GM12873 (cell line): Measurements from ENCODE around the gene LHX2.

Experiments
- TF ChIP-seq, protein P1 (sequence below): IDR thresholded peaks from 2 replicates; pipeline ENCODE4 v1.5.1; 2012; ENCODE audit warnings: low read depth, mild to moderate bottlenecking, moderate library complexity, low read length, control low read depth; ENCODE audit not compliant: insufficient read depth; ENCODE audit errors: missing control alignments

The LHX2 gene

DNA sequence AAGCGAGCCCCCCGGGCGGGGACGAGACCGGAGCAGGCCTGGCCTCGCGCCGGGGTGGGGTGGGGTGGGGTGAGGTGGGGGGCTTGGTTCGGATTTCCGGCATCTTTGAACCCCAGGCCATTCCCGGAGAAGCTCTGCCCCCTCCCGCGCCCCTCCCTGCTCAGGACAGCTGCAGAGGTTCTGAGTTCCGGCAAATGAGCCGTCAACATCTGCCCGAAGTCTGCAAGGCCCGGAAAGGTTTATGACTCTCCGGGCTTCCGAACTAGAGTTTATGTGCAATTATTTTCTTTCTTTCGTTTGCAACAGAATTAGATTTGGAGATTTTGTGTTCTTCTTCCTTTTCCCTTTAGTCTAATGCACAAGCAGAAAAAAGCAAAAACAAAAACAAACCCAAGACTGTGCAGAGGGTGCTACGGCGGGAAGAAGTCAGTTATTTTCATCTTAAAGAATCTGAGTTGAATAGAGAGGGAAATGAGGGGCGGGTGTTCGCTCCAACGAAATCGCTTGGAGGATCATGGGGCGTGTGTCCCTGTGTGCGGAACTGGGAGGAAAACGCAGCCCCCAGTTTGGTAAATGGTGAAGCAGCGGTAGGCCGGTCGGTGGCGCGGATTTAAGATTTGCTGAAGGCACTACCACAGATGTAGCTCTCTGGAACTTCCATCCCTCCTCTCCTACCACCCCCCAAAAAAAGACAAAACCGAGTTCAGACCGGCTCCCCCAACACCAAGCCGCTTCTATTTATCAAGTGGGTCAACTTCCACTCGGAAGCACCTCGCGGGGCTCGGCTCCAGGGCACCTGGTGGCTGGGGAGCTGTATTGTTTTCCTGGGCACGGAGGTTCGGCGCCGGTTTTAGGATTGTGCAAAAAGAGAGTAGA is 4.8 kb downstream of the LHX2 start:
- TF ChIP-seq, protein P1, sequence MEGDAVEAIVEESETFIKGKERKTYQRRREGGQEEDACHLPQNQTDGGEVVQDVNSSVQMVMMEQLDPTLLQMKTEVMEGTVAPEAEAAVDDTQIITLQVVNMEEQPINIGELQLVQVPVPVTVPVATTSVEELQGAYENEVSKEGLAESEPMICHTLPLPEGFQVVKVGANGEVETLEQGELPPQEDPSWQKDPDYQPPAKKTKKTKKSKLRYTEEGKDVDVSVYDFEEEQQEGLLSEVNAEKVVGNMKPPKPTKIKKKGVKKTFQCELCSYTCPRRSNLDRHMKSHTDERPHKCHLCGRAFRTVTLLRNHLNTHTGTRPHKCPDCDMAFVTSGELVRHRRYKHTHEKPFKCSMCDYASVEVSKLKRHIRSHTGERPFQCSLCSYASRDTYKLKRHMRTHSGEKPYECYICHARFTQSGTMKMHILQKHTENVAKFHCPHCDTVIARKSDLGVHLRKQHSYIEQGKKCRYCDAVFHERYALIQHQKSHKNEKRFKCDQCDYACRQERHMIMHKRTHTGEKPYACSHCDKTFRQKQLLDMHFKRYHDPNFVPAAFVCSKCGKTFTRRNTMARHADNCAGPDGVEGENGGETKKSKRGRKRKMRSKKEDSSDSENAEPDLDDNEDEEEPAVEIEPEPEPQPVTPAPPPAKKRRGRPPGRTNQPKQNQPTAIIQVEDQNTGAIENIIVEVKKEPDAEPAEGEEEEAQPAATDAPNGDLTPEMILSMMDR: peak; percentile 7

DNA sequence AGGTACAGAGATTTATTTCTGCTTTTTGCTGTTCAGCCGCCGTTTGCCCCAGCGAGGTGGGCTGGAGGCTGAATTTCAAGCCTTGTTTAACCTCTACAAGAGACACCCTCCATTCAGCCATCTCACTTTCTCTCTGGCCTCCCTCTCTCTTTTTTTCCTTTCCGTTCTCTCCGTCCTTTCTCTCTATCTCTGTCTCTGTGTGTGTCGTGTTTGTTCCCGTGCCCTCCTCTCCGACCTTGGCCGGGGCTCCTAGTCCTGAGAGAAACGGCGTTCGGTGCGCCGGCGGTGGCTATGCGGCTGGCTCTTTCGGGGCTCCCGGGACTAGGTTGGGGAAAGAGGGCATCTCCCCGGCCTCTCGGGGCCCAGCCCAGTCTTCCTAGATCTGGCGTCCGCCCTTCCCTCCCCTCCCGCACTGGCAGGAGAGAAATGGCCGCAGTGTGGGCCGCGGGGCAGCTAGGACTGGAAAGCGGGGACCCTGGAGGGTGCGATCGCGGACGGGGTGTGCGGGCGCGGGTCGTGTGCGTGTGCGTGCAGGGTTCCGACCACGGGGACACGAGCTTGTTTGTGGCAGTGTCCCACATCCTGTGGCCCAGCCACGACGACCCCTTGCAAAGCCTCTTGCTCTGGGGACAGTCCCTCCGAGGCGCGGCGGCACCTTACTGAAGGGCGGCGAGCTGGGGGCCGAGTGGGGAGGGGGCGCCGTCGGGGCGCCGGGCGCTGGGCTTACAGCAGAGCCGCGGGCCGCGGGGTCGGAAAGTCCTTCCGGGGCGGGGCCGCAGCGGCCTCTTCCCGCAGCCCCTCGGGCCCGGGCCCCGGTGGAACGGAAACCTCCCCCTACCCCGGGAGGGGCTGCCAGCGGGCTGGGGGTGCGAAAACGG is 5.7 kb downstream of the LHX2 start:
- TF ChIP-seq, protein P1: no peak

DNA sequence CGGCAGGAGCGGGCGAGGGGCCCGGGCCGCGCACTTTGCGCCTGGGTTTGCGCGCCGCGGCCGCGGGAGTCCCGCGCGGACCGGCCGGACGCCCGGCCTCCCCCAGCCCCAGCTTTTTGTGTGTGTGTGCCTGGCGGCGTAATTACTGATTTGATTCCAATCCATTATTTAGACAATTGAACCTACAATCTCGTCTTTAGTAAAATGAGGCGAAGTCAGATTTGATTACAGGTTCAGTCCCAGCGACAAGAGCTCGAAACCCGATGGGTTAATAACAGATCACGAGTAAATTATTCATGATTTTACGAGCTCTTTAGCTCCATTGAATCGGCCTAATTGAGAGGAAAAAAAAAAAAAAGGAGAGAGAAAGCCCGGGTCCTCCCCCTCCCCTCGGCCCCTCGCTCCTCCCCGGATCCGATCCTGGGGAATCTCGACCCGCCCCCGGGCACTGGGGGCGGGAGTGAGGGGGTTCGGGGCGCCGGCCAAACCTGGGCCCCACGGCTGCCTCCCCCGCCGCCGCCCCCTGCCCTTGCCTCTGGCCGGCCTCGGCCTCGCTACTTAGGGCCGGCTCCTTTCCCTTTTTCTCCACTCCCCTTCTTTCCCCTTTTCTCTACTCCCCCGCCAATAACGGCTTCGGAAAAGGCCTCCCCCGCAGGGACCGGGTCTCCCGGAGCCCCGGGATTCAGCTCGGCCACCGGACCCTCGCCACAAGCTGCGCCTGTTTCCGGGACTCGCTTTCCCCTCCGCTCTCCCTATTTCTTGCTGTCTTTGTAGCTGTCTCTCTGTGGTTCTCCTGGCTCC is 6.6 kb downstream of the LHX2 start:
- TF ChIP-seq, protein P1: no peak

DNA sequence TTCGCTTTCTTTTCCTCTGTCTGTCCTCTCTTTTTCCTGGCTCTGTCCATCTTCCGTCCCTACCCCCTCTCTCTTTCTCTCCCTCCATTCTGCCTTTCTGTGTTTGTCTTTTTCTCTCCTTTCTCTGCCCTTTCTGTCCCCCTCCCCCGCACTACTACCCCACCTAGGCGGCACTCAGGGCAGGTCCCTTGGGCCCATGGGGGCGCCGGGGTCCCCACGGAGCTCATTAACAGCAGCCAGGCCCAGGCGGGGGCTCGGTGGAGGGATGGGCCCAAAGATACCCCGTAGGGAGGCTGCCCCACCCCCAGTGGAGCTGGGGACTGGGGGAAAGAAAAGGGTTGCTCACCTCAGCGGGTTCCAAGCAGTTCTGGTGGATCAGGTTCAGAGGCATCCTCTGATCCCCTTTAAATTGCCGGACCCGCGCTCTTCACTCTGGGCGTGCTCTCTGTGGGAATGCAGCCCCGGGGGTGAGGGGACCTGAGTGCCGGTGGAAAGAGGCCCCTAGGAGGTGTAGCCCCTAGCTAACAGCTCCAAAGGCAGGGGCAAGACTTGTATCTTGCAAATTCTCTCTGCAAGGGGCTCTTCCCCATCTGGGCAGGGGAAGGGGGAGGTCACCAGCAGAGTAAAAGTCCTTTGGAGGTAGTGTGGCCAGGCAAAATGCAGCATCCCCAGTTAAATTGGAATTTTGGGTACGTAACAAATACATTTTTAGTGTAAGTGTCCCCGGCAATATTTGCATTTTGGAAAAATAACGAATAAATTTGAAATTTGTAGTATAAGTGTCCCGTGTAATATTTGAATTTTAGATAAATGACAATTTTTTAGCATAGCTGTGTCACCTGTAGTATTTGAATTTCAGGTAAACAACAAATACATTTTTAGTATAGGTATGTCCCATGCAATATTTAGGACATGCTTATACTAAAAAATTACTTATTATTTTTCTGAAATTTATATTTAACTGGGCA is 7.4 kb downstream of the LHX2 start:
- TF ChIP-seq, protein P1: no peak

DNA sequence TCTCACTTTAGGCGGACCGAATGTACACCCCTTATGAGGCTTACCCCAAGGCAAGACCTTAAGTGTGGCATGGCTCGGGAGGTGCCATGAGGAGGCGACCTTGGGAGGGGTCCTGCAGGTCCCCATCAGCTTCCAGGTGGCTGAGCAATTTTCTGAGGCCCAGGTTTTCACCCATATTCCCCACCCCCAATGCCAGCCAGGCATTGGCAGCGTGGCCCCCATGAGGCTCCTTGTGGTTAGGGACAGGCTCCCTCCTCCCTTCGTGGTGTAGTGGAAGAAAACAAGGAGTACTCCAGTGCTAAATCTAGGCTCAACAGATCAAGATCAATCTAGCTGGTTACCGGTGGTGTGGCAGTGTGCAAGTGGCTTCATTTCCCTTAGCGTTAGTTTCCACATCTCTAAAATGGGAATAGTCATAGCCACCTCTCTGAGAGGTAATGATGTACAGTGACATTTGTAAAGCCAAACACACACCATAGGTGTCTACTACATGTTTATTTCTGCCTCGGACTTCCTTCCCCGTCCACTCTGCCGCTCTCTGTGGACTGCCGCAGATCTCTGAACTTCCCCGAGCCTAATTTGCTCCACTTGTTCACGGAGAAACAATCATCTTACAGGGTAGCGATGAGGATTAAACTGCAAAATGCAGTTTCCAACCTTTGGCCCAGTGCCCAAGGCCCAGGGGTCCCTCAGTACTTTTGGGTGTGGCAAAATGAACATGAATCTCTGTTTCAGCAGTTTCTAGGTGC is 8.4 kb downstream of the LHX2 start:
- TF ChIP-seq, protein P1: no peak
